LNCAP (cell line): ENCODE data around the gene LST1.
A peak's percentile ranks its signal among the peaks of the same experiment; 100 is the strongest.

Source experiments
- CTCF ChIP-seq: fragments of 450-650 bp; IDR thresholded peaks from 2 replicates; pipeline ENCODE4 v1.5.1; 2017; ENCODE audit warnings: mild to moderate bottlenecking

Gene LST1

GRCh38 chr6:31576897-31577578, 9.0 kb upstream of the LST1 start:
- no peak for TF ChIP-seq CTCF

- TF ChIP-seq CTCF = no peak
Observed at GRCh38 chr6:31577579-31577966, 8.5 kb upstream of the LST1 start.

- no peak for TF ChIP-seq CTCF
Observed at GRCh38 chr6:31578184-31579118, 7.6 kb upstream of the LST1 start.

GRCh38 chr6:31579119-31579505, 7.0 kb upstream of the LST1 start:
- no peak for TF ChIP-seq CTCF

- no peak for TF ChIP-seq CTCF
Observed at GRCh38 chr6:31579546-31580437, 6.3 kb upstream of the LST1 start.

GRCh38 chr6:31580438-31580740, 5.7 kb upstream of the LST1 start:
- TF ChIP-seq CTCF = no peak

- peak; percentile 94 for TF ChIP-seq CTCF
Observed at GRCh38 chr6:31580807-31581433, 5.2 kb upstream of the LST1 start.
